ENCODE results near the gene UBE3B.

DNA sequence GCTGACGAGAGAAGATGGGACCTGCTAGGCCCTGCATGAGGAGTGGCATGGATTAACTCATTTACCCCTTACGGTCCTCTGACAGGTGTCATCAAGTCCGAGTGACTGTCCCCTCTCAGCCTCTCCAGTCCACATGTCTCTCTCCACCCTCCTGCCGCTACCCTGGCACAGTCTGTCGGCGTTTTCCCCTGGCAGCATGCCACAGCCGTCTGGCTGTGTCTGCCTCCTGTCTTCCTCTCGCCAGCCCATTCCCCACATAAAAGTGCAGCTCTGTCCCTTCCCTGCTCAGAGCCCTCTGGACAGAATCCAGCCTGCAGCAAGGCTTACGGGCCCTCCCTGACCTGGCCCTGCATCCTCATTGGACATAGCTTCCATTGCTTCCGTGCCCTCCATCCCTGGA, 45.6 kb downstream of the UBE3B start:
- TF ChIP-seq, protein P1, sequence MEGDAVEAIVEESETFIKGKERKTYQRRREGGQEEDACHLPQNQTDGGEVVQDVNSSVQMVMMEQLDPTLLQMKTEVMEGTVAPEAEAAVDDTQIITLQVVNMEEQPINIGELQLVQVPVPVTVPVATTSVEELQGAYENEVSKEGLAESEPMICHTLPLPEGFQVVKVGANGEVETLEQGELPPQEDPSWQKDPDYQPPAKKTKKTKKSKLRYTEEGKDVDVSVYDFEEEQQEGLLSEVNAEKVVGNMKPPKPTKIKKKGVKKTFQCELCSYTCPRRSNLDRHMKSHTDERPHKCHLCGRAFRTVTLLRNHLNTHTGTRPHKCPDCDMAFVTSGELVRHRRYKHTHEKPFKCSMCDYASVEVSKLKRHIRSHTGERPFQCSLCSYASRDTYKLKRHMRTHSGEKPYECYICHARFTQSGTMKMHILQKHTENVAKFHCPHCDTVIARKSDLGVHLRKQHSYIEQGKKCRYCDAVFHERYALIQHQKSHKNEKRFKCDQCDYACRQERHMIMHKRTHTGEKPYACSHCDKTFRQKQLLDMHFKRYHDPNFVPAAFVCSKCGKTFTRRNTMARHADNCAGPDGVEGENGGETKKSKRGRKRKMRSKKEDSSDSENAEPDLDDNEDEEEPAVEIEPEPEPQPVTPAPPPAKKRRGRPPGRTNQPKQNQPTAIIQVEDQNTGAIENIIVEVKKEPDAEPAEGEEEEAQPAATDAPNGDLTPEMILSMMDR (IDR thresholded peaks at IDR 0.05) = no peak
- TF ChIP-seq POLR2AphosphoS5 (IDR thresholded peaks at IDR 0.05) = no peak
